ENCODE measurements around the gene MOGAT3.

MOGAT3 gene

GRCh38 chr7:101162551-101163278, 38.1 kb downstream of the MOGAT3 start:
- no peak for DNase-seq (ENCODE audit: low read depth in 3 of 3, low spot score in 1 of 3)

- DNase-seq (ENCODE audit: low read depth in 3 of 3, low spot score in 1 of 3): no peak
These were observed 39.0 kb downstream of the MOGAT3 start for GRCh38 chr7:101161692-101162471.

- DNase-seq (ENCODE audit: low read depth in 3 of 3, low spot score in 1 of 3): no peak
These were observed 39.9 kb downstream of the MOGAT3 start for GRCh38 chr7:101160910-101161309.

GRCh38 chr7:101159696-101160674, 40.9 kb downstream of the MOGAT3 start:
- DNase-seq (ENCODE audit: low read depth in 3 of 3, low spot score in 1 of 3): no peak

- no peak for DNase-seq (ENCODE audit: low read depth in 3 of 3, low spot score in 1 of 3)
These were observed 43.8 kb downstream of the MOGAT3 start for GRCh38 chr7:101156866-101157589.

GRCh38 chr7:101156277-101156676, 44.6 kb downstream of the MOGAT3 start:
- no peak for DNase-seq (ENCODE audit: low read depth in 3 of 3, low spot score in 1 of 3)

- DNase-seq (ENCODE audit: low read depth in 3 of 3, low spot score in 1 of 3): no peak
These were observed 45.5 kb downstream of the MOGAT3 start for GRCh38 chr7:101155303-101155702.

- DNase-seq (ENCODE audit: low read depth in 3 of 3, low spot score in 1 of 3): no peak
These were observed 46.1 kb downstream of the MOGAT3 start for GRCh38 chr7:101154693-101155102.

GRCh38 chr7:101153969-101154692, 46.7 kb downstream of the MOGAT3 start, which contains the start of gene AP1S1:
Gene AP1S1, plus strand, starts transcription at chr7:101154476. Its CDS starts 39 bp downstream, at chr7:101154515.
- peak; percentile 85 to 89 (median 86) for DNase-seq (ENCODE audit: low read depth in 3 of 3, low spot score in 1 of 3)

- DNase-seq (ENCODE audit: low read depth in 3 of 3, low spot score in 1 of 3): no peak
These were observed 48.8 kb downstream of the MOGAT3 start for GRCh38 chr7:101151908-101152651.

All from stimulated activated CD4-positive, alpha-beta T cell treated with anti-CD3 and anti-CD28 coated beads, TNF-alpha, amount 100 ng/mL, for 1 hour (primary cell).